Breast epithelium (tissue), 4 donors: ENCODE data around the gene COQ9. TPM values are rescaled to one million over a fixed set of nuclear protein-coding genes. Genes with fewer than 3 reads are reported as not detected.
"Not testable (repeated sequence)": the region's sequence is repeated elsewhere in the genome, so short reads cannot be mapped to it uniquely, and the experiment has no call there.

Source experiments
- DNase-seq, 2 donors: peaks; one replicate each; pipeline ENCODE4 v3.0.0-alpha.2; 2019; ENCODE audit warnings: low spot score in 2 of 2
- H3K27ac ChIP-seq, 2 donors: fragments of 200-600 bp; sonication (generic) in 1 of 2; one replicate each; pipeline ENCODE4 v1.5.1; 2016 to 2019; ENCODE audit warnings: mild to moderate bottlenecking in 1 of 2
- H3K27me3 ChIP-seq, 2 donors: fragments of 200-600 bp; sonication (generic) in 1 of 2; one replicate each; pipeline versions ENCODE4 v1.5.1 to v1.6.0; 2017 to 2019; ENCODE audit warnings: control low read depth in 1 of 2, mild to moderate bottlenecking in 1 of 2
- H3K36me3 ChIP-seq: fragments of 200-600 bp; one replicate; pipeline ENCODE4 v1.5.1; 2019
- H3K4me1 ChIP-seq, 2 donors: fragments of 200-600 bp; sonication (generic); one replicate each; pipeline ENCODE4 v1.5.1; 2016 to 2019; ENCODE audit warnings: control low read depth in 1 of 2
- H3K4me3 ChIP-seq, 3 donors: fragments of 200-600 bp; sonication (generic); 1 replicate in 2 of 3; 2 replicates in 1 of 3; pipeline ENCODE4 v1.5.1; 2016 to 2019; ENCODE audit warnings: mild to moderate bottlenecking in 3 of 3, moderate library complexity in 2 of 3
- H3K9me3 ChIP-seq, 2 donors: fragments of 200-600 bp; sonication (generic) in 1 of 2; one replicate each; pipeline ENCODE4 v1.5.1; 2016 to 2019; ENCODE audit warnings: control low read depth in 1 of 2
- POLR2A ChIP-seq: fragments of 450-650 bp; IDR thresholded peaks from one replicate; pipeline ENCODE4 v1.6.1; 2016; ENCODE audit warnings: antibody characterized with exemption, mild to moderate bottlenecking, moderate library complexity
- POLR2AphosphoS5 ChIP-seq, 3 donors: sonication (generic); formaldehyde crosslinking; IDR thresholded peaks; one replicate each; pipeline ENCODE4 v1.6.1; 2017; ENCODE audit warnings: antibody characterized with exemption in 3 of 3
- intact Hi-C: fragments of 100-400 bp; cut with DNase I; formaldehyde crosslinking; loops from one replicate; pipeline ENCODE4 v1.15.1; 2023; ENCODE audit warnings: low total_unique reads
- total RNA-seq, 3 donors: library from RNA; depleted of rRNA; stranded (reverse); fragments of >200 nt; gene quantifications; one replicate each; pipeline ENCODE4 v1.1.0, GENCODE V29; 2016
- TF ChIP-seq, protein P1 (sequence below), 3 donors: fragments of 450-650 bp; IDR thresholded peaks; one replicate each; pipeline ENCODE4 v1.5.1; 2016 to 2017; ENCODE audit warnings: antibody characterized with exemption in 3 of 3, mild to moderate bottlenecking in 3 of 3, moderate library complexity in 3 of 3

Gene COQ9
- total RNA-seq, 3 donors from 2014 or later: 36.0 to 42.6 (median 40.7) TPM

DNA sequence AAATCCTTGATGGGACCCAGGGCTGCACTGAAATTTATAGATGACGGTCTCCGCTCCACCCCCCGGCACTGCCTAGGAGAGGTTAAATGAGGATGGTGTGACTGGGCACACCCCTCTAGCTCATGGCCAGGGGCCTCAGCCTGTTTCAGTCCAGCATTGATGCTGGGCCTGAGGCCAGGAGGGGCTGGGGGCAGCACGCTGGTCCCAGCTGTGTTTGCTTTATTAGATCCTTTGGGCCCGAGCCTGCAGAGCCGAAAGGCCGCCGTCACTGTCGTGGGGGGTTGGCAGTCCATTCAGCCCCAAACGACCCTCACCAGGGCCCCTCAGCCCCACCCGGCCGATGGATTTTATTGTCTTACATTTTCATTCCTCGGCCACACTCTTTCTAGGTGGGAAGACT, 49.8 kb downstream of the COQ9 start:
- no peak for TF ChIP-seq POLR2AphosphoS5 (IDR thresholded peaks at IDR 0.05)
- DNase-seq: no peak
- Histone ChIP-seq H3K9me3 (no peaks in the 10 kb centered on the region), H3K36me3 (no peaks in the 10 kb centered on the region), H3K27me3 (no peaks in the 10 kb centered on the region), H3K27ac (no peak overlapping the region), H3K4me1 (no peaks in the 10 kb centered on the region), H3K4me3 (no peak overlapping the region)
- intact Hi-C loops: no loop called here

DNA sequence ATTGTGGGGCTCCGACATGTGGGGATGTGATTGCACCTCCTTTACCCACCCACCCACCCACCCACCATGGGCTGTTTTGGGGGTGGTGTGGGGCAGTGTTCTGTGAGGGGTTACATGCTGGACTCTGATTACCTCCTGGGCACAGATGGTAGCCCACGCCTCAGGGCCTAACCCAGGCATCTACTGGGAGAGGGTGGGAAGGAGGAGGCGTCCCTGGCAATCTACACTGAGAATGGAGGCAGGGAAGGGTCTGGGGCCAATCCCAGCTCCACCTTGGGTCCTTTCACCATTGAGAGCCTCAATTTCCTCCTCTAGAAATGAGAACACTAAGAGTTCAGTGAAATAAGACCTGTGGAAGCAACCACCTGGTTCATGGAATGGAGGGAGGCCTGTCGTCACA, 50.8 kb downstream of the COQ9 start:
- TF ChIP-seq, protein P1, sequence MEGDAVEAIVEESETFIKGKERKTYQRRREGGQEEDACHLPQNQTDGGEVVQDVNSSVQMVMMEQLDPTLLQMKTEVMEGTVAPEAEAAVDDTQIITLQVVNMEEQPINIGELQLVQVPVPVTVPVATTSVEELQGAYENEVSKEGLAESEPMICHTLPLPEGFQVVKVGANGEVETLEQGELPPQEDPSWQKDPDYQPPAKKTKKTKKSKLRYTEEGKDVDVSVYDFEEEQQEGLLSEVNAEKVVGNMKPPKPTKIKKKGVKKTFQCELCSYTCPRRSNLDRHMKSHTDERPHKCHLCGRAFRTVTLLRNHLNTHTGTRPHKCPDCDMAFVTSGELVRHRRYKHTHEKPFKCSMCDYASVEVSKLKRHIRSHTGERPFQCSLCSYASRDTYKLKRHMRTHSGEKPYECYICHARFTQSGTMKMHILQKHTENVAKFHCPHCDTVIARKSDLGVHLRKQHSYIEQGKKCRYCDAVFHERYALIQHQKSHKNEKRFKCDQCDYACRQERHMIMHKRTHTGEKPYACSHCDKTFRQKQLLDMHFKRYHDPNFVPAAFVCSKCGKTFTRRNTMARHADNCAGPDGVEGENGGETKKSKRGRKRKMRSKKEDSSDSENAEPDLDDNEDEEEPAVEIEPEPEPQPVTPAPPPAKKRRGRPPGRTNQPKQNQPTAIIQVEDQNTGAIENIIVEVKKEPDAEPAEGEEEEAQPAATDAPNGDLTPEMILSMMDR (IDR thresholded peaks at IDR 0.05): no peak
- TF ChIP-seq POLR2AphosphoS5 (IDR thresholded peaks at IDR 0.05): no peak
- intact Hi-C loops: no loop called here
- Histone ChIP-seq H3K4me1 (no peaks in the 10 kb centered on the region), H3K27ac (no peak overlapping the region), H3K9me3 (no peaks in the 10 kb centered on the region), H3K36me3 (no peaks in the 10 kb centered on the region), H3K4me3 (no peak overlapping the region), H3K27me3 (no peaks in the 10 kb centered on the region)
- no peak for DNase-seq

DNA sequence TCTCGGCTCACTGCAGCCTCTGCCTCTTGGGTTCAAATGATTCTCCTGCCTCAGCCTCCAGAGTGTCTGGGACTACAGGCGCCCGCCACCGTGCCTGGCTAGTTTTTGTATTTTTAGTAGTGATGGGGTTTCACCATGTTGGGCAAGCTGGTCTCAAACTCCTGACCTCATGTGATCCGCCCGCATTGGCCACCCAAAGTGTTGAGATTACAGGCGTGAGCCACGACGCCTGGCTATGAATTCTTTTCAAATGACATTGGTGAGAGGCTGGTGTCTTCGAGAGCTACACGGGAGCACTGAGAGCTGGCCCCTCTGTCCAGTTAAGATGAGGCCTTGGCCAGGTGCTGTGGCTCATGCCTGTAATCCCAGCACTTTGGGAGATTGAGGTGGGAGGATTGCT, 52.7 kb downstream of the COQ9 start:
- H3K27me3 ChIP-seq, intact Hi-C loops, H3K36me3 ChIP-seq, H3K27ac ChIP-seq, H3K9me3 ChIP-seq, DNase-seq, H3K4me3 ChIP-seq, H3K4me1 ChIP-seq: not testable (repeated sequence)

DNA sequence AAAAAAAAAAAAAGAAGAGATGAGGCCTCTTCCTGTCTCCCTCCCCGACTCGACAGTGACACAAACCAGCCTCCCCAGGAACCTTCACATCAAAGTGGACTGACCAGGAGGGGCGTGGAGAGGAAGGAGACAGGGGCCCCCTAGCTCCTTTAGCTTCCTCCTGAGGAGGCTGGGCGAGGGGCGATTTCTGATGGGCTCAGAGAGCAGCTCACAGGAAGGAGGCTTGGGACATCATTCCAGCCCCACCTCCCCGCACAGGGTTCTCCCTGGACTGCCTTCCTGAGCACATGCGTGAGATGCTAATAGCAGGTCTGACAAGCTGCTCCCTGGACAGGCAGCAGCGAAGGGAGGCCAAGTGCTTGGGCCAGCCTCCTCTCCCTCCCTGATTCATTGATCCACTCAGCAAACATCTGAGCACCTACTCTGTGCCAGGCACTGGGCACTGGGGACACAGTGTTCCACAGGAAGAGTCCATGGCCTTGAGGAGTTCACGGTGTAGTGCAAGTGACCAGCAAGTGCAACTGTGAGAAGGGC, 53.4 kb downstream of the COQ9 start:
- Histone ChIP-seq H3K27me3 (no peaks in the 10 kb centered on the region), H3K36me3 (no peaks in the 10 kb centered on the region)

DNA sequence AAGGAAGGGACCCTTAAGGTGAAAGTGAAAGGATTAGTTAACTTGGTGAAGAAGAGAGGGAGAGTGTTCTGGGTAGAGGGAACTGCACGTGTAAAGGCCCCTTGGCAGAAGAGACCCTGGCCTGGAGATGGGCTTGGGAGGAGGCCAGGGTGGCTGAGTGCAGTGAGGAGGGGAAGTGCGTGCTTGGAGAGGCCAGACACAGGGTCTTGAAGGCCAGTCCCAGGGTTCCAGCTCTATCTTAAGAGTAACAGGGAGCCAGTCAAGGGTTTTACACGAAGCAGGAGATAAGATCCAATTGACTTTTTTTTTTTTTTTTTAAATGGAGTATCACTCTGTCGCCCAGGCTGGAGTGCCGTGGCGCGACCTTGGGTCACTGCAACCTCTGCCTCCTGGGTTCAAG, 54.2 kb downstream of the COQ9 start:
- no peak for DNase-seq
- no peaks in the 10 kb centered on the region for H3K36me3 ChIP-seq
- no peaks in the 10 kb centered on the region for H3K9me3 ChIP-seq

More for the DNA sequence above, 53.4 kb downstream of the COQ9 start:
- H3K27ac ChIP-seq: no peak overlapping the region
- no peak overlapping the region for H3K4me3 ChIP-seq
- H3K9me3 ChIP-seq: no peaks in the 10 kb centered on the region
- DNase-seq: no peak
- TF ChIP-seq POLR2A (no peak), POLR2AphosphoS5 (IDR thresholded peaks at IDR 0.05) (no peak)
- TF ChIP-seq, protein P1 (IDR thresholded peaks at IDR 0.05): no peak
- no peaks in the 10 kb centered on the region for H3K4me1 ChIP-seq
- intact Hi-C loops: no loop called here

DNA sequence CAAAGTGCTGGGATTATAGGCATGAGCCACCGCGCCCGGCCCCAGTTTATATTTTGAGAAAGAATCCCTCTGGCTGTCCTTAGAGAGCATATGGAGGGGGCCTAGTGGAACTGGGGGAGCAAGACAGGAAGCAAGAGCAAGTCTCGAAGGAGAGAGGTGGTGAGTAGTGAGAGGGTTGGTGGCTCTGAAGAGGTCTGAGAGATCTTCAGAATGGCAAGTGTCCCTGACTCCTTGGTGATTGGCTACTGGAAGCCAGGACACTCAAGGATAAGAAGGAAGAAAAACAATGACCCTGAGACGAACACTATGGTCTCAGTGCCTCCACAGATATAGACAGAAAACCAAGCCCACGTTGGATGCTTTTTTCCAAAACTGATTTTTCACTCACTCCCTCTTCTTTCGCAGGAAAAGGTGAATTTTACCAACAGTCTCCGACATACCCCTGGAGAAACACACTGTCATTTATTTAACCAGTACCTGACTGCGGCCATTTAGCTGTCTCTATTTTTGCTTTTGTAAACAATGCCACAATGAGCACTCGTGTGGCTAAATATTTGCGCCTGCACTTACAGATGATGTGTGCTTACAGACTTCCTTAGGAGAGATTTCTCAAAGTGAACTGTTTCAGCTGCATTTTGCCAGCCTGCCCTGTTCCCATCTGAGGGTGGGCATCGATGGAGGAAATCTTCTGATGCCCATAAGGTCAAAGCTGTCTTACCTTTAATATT, 54.9 kb downstream of the COQ9 start:
- intact Hi-C loops: no loop called here
- Histone ChIP-seq H3K4me1 (no peaks in the 10 kb centered on the region), H3K27ac (no peak overlapping the region), H3K4me3 (no peak overlapping the region), H3K36me3 (no peaks in the 10 kb centered on the region), H3K27me3 (no peaks in the 10 kb centered on the region), H3K9me3 (no peaks in the 10 kb centered on the region)
- DNase-seq: no peak
- TF ChIP-seq, protein P1 (IDR thresholded peaks at IDR 0.05): no peak
- TF ChIP-seq POLR2A (no peak), POLR2AphosphoS5 (IDR thresholded peaks at IDR 0.05) (no peak)

More for the DNA sequence above, 54.2 kb downstream of the COQ9 start:
- TF ChIP-seq, protein P1 (IDR thresholded peaks at IDR 0.05): no peak
- no peak for TF ChIP-seq POLR2A
- TF ChIP-seq POLR2AphosphoS5 (IDR thresholded peaks at IDR 0.05): no peak
- intact Hi-C loops: no loop called here
- Histone ChIP-seq H3K4me3 (no peak overlapping the region), H3K27ac (no peak overlapping the region), H3K4me1 (no peaks in the 10 kb centered on the region), H3K27me3 (no peaks in the 10 kb centered on the region)
